Measurements from ENCODE around the gene SRRT.

The SRRT gene

DNA sequence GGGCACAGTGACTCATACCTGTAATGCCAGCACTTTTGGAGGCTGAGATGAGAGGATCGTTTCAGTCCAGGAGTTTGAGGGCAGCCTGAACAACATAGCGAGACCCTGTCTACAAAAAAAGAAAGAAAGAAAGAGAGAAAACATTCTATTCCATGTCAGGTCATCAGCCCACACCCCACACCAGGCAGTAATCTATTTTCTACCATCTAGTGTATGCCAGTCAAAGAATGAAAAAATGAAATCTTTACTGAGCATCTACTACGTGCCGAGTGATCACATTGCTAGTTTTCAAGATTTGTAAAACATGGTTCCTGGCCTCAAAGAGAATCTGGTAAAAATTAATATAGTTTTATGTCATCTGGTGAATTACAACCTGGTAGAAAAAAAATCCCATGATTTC lies 44.5 kb upstream of the SRRT start:
- H3K4me3 ChIP-seq (ENCODE audit: low read length, poor library complexity, severe bottlenecking), result no peak overlapping the region
- H3K79me2 ChIP-seq (ENCODE audit: insufficient read depth, low read length), result no peaks in the 10 kb centered on the region
- no peak overlapping the region for H3K9ac ChIP-seq (ENCODE audit: low read depth, low read length, poor library complexity, severe bottlenecking)
- H2AFZ ChIP-seq (ENCODE audit: low read length), result no peak overlapping the region
- no peaks in the 10 kb centered on the region for H3K36me3 ChIP-seq (ENCODE audit: insufficient read depth, low read length)
- H3K9me3 ChIP-seq (ENCODE audit: insufficient read depth, low read depth, low read length), result no peaks in the 10 kb centered on the region
- H3K4me1 ChIP-seq (ENCODE audit: insufficient read depth, low read length, poor library complexity, severe bottlenecking), result peaks cover 9% of the 10 kb centered on the region
- no peak overlapping the region for H3K4me2 ChIP-seq (ENCODE audit: low read depth, low read length, poor library complexity, severe bottlenecking)
- TF ChIP-seq EZH2phosphoT487 (IDR thresholded peaks at IDR 0.05; ENCODE audit: borderline replicate concordance), result no peak
- TF ChIP-seq, protein P1, sequence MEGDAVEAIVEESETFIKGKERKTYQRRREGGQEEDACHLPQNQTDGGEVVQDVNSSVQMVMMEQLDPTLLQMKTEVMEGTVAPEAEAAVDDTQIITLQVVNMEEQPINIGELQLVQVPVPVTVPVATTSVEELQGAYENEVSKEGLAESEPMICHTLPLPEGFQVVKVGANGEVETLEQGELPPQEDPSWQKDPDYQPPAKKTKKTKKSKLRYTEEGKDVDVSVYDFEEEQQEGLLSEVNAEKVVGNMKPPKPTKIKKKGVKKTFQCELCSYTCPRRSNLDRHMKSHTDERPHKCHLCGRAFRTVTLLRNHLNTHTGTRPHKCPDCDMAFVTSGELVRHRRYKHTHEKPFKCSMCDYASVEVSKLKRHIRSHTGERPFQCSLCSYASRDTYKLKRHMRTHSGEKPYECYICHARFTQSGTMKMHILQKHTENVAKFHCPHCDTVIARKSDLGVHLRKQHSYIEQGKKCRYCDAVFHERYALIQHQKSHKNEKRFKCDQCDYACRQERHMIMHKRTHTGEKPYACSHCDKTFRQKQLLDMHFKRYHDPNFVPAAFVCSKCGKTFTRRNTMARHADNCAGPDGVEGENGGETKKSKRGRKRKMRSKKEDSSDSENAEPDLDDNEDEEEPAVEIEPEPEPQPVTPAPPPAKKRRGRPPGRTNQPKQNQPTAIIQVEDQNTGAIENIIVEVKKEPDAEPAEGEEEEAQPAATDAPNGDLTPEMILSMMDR (conservative IDR thresholded peaks at IDR 0.05; ENCODE audit: low read length), result no peak
- H4K20me1 ChIP-seq (ENCODE audit: insufficient read depth, low read length, poor library complexity, severe bottlenecking), result no peaks in the 10 kb centered on the region
- no peaks in the 10 kb centered on the region for H3F3A ChIP-seq (ENCODE audit: low read depth)
- peaks cover 8% of the 10 kb centered on the region for H3K27me3 ChIP-seq (ENCODE audit: insufficient read depth, low read length, poor library complexity, severe bottlenecking)
- no peaks in the 10 kb centered on the region for H3K9me2 ChIP-seq (replicated peaks; ENCODE audit: low read depth, low read length)

DNA sequence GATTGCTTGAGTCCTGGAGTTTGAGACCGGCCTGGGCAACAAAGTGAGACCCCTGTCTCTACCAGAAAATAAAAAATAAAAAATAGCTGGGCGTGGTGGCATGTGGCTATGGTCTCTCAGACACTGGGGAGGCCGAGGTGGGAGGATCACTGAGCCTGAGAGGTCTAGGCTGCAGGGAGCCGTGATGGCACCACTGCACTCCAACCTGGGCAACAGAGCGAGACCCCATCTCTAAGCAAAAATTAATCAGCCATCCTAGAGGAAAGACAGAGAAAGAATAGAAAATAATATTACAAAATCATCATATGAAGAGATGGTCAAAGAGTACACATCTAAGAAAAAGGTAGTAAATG lies 42.6 kb upstream of the SRRT start:
- Histone ChIP-seq H3K9me2 (replicated peaks; ENCODE audit: low read depth, low read length) (no peaks in the 10 kb centered on the region), H3K36me3 (ENCODE audit: insufficient read depth, low read length) (no peaks in the 10 kb centered on the region), H3K4me3 (ENCODE audit: low read length, poor library complexity, severe bottlenecking) (no peak overlapping the region), H3K4me1 (ENCODE audit: insufficient read depth, low read length, poor library complexity, severe bottlenecking) (peaks cover 9% of the 10 kb centered on the region), H3K9me3 (ENCODE audit: insufficient read depth, low read depth, low read length) (no peaks in the 10 kb centered on the region), H3K9ac (ENCODE audit: low read depth, low read length, poor library complexity, severe bottlenecking) (no peak overlapping the region), H4K20me1 (ENCODE audit: insufficient read depth, low read length, poor library complexity, severe bottlenecking) (no peaks in the 10 kb centered on the region), H3F3A (ENCODE audit: low read depth) (no peaks in the 10 kb centered on the region), H3K4me2 (ENCODE audit: low read depth, low read length, poor library complexity, severe bottlenecking) (no peak overlapping the region), H3K27me3 (ENCODE audit: insufficient read depth, low read length, poor library complexity, severe bottlenecking) (peaks cover 8% of the 10 kb centered on the region), H3K79me2 (ENCODE audit: insufficient read depth, low read length) (no peaks in the 10 kb centered on the region), H2AFZ (ENCODE audit: low read length) (no peak overlapping the region)
- TF ChIP-seq, protein P1 (conservative IDR thresholded peaks at IDR 0.05; ENCODE audit: low read length), result no peak
- no peak for TF ChIP-seq EZH2phosphoT487 (IDR thresholded peaks at IDR 0.05; ENCODE audit: borderline replicate concordance)

DNA sequence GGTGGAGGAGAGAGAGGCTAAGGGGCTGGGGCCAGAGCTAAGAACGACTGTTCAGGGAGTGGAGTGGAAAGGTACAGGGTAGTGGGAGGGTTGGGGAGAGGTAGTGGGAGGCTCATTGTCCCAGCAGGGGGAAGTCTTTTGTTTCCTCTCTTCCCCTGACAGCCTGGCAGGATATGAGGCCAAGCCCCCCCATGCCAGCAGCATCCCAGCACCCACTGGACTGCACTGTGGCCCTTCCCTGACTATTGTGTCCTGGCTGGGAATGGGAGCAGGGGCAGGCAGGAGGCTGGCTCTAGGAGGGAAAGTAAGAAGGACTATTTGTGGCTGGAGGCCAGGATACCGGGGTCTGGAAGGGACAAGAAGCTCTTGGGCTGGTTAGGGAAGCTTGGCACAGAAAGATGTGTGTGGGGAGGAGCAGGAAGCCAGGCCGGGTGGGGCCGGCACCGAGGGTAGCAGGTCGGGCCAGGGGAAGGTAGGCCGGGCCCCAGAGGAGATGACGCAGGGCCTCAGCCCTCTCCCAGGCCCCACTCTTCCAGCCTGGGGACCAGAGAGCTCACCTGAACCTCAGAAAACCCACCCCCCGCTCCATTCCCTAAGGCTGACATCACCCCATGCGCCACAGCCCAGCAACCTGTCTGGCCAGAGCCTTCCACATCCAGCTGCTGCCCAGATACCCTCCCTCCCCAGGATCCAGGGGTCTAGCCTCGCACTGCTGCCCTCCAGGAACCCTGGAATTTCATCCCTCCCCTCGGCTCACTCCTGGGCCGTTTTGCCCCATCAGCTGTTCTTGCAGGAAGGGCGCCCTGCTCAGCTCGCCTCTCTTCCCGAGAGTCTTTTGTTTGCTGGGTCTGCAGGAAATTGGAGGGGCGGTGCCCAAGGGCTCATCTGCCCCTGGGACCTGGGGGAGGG lies 38.7 kb upstream of the SRRT start:
- no peak overlapping the region for H3K4me2 ChIP-seq (ENCODE audit: low read depth, low read length, poor library complexity, severe bottlenecking)
- H2AFZ ChIP-seq (ENCODE audit: low read length), result no peak overlapping the region
- no peaks in the 10 kb centered on the region for H3K36me3 ChIP-seq (ENCODE audit: insufficient read depth, low read length)
- no peaks in the 10 kb centered on the region for H3K9me3 ChIP-seq (ENCODE audit: insufficient read depth, low read depth, low read length)
- no peaks in the 10 kb centered on the region for H3K27me3 ChIP-seq (ENCODE audit: insufficient read depth, low read length, poor library complexity, severe bottlenecking)
- TF ChIP-seq EZH2phosphoT487 (IDR thresholded peaks at IDR 0.05; ENCODE audit: borderline replicate concordance), result no peak
- TF ChIP-seq, protein P1 (conservative IDR thresholded peaks at IDR 0.05; ENCODE audit: low read length), result no peak
- H4K20me1 ChIP-seq (ENCODE audit: insufficient read depth, low read length, poor library complexity, severe bottlenecking), result no peaks in the 10 kb centered on the region
- H3K4me3 ChIP-seq (ENCODE audit: low read length, poor library complexity, severe bottlenecking), result no peak overlapping the region
- H3K4me1 ChIP-seq (ENCODE audit: insufficient read depth, low read length, poor library complexity, severe bottlenecking), result no peaks in the 10 kb centered on the region
- no peaks in the 10 kb centered on the region for H3K9me2 ChIP-seq (replicated peaks; ENCODE audit: low read depth, low read length)
- H3K9ac ChIP-seq (ENCODE audit: low read depth, low read length, poor library complexity, severe bottlenecking), result no peak overlapping the region
- no peaks in the 10 kb centered on the region for H3K79me2 ChIP-seq (ENCODE audit: insufficient read depth, low read length)
- no peaks in the 10 kb centered on the region for H3F3A ChIP-seq (ENCODE audit: low read depth)

Data from Loucy (cell line).